Stromal cell of bone marrow (primary cell): ENCODE measurements around the gene FGF5.

Experiments used
- DNase-seq: peaks from one replicate; pipeline ENCODE4 v3.0.0-alpha.2; 2012; ENCODE audit warnings: low read depth

The FGF5 gene

GRCh38 chr4:80336582-80336981 is 70.1 kb downstream of the FGF5 start:
- DNase-seq, result peak; percentile 27

- peak; percentile 55 for DNase-seq
These were observed 73.6 kb downstream of the FGF5 start for GRCh38 chr4:80340036-80340435.
